ENCODE results near the gene TNNT2.

- TF ChIP-seq CTCF (IDR thresholded peaks at IDR 0.05) = no peak
- no peak for TF ChIP-seq POLR2A (IDR thresholded peaks at IDR 0.05)
These were observed 43.1 kb upstream of the TNNT2 start for GRCh38 chr1:201420608-201421002.
